SK-N-MC (cell line): ENCODE data around the gene HELZ2.
A peak's percentile ranks its signal among the peaks of the same experiment; 100 is the strongest.

Source experiments
- DNase-seq: peaks from one replicate; pipeline ENCODE4 v3.0.0-alpha.2; 2011; ENCODE audit warnings: low read depth, low spot score
- H3K27ac ChIP-seq: fragments of 200-600 bp; sonication (generic); 2 replicates; pipeline ENCODE4 v1.5.1; 2016; ENCODE audit warnings: mixed run types
- H3K36me3 ChIP-seq: fragments of 200-600 bp; sonication (generic); 2 replicates; pipeline ENCODE4 v1.6.1; 2017; ENCODE audit warnings: antibody characterized with exemption, low read length, mixed read lengths; ENCODE audit not compliant: insufficient read depth
- H3K4me3 ChIP-seq: fragments of 200-600 bp; sonication (generic); 2 replicates; pipeline ENCODE4 v1.5.1; 2016
- H3K9ac ChIP-seq: fragments of 200-600 bp; sonication (generic); 2 replicates; pipeline ENCODE4 v1.8.0; 2017; ENCODE audit warnings: mixed run types, mixed read lengths; ENCODE audit not compliant: insufficient read length
- H3K9me3 ChIP-seq: fragments of 200-600 bp; sonication (generic); 2 replicates; pipeline ENCODE4 v1.6.1; 2017; ENCODE audit warnings: low read depth, mild to moderate bottlenecking, antibody characterized with exemption, low read length, moderate library complexity, mixed read lengths
- EZH2 ChIP-seq: fragments of 200-600 bp; sonication (generic); IDR thresholded peaks from one replicate; pipeline ENCODE4 v1.6.1; 2017; ENCODE audit warnings: antibody characterized with exemption
- FOXP2 ChIP-seq: optimal IDR thresholded peaks from 2 replicates; pipeline ENCODE3; 2011; ENCODE audit warnings: mild to moderate bottlenecking, moderate library complexity; ENCODE audit not compliant: insufficient read depth; ENCODE audit errors: extremely low read length, control extremely low read depth
- POLR2AphosphoS5 ChIP-seq: IDR thresholded peaks from 2 replicates; pipeline ENCODE4 v1.6.1; 2012; ENCODE audit warnings: mild to moderate bottlenecking, low read depth, low read length, borderline replicate concordance

The HELZ2 gene

DNA sequence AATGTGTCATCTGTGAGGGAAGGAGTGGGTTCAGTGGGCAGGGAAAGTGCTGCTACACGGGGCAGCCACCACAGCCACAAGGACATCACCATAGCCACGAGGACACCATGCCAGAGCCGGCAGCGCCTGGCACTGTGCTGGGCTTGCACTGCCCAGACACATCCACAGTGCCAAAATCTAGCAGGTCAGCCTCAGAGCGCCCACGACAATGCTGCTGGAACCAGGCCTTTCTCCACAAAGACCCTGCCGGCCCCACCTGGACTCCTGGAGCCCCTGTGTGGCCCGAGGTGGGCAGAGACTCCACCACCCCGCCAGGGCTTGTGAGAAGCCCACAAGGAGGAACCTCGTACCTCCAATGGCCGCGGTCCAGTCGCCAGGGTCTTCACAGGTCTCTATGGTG, 18.6 kb upstream of the HELZ2 start:
- TF ChIP-seq EZH2 (no peak), POLR2AphosphoS5 (no peak), FOXP2 (no peak)
- Histone ChIP-seq H3K36me3 (no peaks in the 10 kb centered on the region; the same call in 1 of the 2 replicates), H3K27ac (no peak overlapping the region), H3K9ac (no peak overlapping the region), H3K4me3 (no peak overlapping the region), H3K9me3 (no peaks in the 10 kb centered on the region)
- no peak for DNase-seq

GRCh38 chr20:63591786-63592355, 17.8 kb upstream of the HELZ2 start:
- TF ChIP-seq FOXP2, result no peak
- TF ChIP-seq EZH2, result no peak
- no peak for TF ChIP-seq POLR2AphosphoS5
- Histone ChIP-seq H3K36me3 (no peaks in the 10 kb centered on the region; the same call in 1 of the 2 replicates), H3K4me3 (no peak overlapping the region), H3K9me3 (no peaks in the 10 kb centered on the region), H3K27ac (no peak overlapping the region), H3K9ac (no peak overlapping the region)
- DNase-seq, result no peak

DNA sequence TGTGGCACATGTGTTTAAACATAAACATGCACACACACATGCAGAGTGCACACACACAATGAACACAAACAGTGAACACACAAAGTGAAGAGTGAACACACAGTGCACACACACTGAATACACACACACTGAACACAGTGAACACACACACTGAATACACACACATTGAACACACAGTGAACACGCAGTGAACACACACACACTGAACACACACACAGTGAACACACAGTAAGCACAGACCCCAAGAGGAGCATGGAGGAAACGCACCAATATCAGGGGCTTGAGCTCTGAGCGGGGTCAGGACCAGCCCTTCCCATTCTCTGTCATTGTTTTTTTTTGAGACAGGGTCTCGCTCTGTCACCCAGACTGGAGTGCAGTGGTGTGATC, 17.1 kb upstream of the HELZ2 start:
- DNase-seq, result no peak
- no peaks in the 10 kb centered on the region for H3K9me3 ChIP-seq
- no peak overlapping the region for H3K27ac ChIP-seq
- H3K4me3 ChIP-seq, result no peak overlapping the region
- no peak for TF ChIP-seq EZH2
- TF ChIP-seq FOXP2, result no peak
- no peak for TF ChIP-seq POLR2AphosphoS5
- H3K9ac ChIP-seq, result no peak overlapping the region
- no peaks in the 10 kb centered on the region; the same call in 1 of the 2 replicates for H3K36me3 ChIP-seq

DNA sequence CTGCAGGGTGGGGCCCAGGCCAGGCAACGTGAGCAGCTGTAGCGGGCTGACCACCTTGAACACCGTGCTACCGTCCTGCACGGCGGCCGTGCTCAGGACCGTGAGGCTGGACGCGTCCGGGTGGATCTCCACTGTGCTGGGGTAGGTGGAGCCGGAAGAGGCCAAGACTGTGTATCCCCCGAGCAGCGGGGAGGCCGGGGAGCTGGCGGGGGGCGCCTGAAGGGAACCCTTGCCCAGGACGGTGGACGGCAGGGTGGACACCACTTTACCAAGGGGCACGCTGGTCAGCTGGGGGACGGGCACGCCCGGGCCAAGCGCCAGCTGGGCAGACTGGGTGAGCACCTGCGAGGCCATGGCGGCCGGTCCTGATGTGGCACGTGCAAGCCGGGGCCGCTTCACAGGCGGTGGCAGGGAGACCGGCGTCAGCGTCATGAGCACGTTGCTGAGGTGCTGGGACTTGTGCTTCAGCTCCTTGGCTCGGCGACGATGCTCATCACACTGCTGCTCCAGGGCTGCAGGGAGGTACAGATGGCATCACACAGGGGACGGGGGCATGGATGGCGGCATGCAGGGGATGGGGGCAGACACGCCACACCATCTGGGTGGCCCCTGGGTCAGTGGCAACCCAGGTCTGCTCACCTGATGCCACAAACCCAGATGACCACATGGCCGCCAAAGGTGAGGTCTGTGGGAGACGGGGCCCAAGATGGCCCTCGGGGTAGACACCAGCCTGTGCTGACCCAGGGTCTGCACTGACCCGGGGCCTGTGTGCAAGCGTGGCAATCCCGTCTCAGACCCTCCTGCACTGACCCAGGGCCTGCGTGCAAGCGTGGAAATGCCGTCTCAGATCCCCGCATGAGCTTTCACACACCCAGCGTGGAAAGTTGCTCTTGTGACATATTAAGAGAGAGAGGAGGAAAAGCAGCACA, 16.4 kb upstream of the HELZ2 start:
- no peak overlapping the region for H3K27ac ChIP-seq
- no peak overlapping the region for H3K4me3 ChIP-seq
- no peaks in the 10 kb centered on the region; the same call in 1 of the 2 replicates for H3K36me3 ChIP-seq
- TF ChIP-seq FOXP2 (no peak), EZH2 (no peak), POLR2AphosphoS5 (no peak)
- no peak for DNase-seq
- no peak overlapping the region for H3K9ac ChIP-seq
- H3K9me3 ChIP-seq, result no peaks in the 10 kb centered on the region

GRCh38 chr20:63589261-63590217, 15.5 kb upstream of the HELZ2 start:
- H3K36me3 ChIP-seq, result no peaks in the 10 kb centered on the region; the same call in 1 of the 2 replicates
- TF ChIP-seq EZH2, result no peak
- TF ChIP-seq POLR2AphosphoS5, result no peak
- H3K27ac ChIP-seq, result no peak overlapping the region
- DNase-seq, result no peak
- no peak overlapping the region for H3K4me3 ChIP-seq
- no peak overlapping the region for H3K9ac ChIP-seq
- no peaks in the 10 kb centered on the region for H3K9me3 ChIP-seq

DNA sequence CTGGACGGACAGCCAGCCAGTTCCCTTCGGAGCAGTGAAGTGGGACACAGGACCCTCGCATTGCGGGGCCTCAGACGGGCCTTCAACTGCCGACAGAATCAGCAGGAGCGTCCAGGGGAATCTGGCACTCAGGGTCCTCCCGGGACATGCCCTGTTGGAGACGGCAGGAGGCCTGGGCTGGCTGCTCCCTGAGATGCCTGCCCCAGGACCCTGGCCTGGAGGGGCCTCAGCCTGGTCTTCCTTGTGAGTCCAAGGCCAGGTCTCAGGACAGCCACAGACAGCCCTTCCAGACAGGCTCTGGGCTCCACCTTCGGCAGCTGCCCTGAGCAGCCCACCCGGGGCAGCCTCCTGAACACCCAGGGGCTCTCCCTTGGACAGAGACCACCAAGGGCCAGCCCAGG, 14.6 kb upstream of the HELZ2 start:
- TF ChIP-seq FOXP2 (no peak), POLR2AphosphoS5 (no peak), EZH2 (no peak)
- H3K36me3 ChIP-seq, result no peaks in the 10 kb centered on the region; the same call in 1 of the 2 replicates
- H3K27ac ChIP-seq, result no peak overlapping the region
- no peak overlapping the region for H3K4me3 ChIP-seq
- H3K9ac ChIP-seq, result no peak overlapping the region
- DNase-seq, result no peak
- H3K9me3 ChIP-seq, result no peaks in the 10 kb centered on the region

- no peak overlapping the region for H3K9ac ChIP-seq
- H3K4me3 ChIP-seq, result no peak overlapping the region
- 0 out of 2 replicates have a peak overlapping the region, but pooled peaks have one; percentile 6 for H3K27ac ChIP-seq
- no peak for DNase-seq
- H3K9me3 ChIP-seq, result no peaks in the 10 kb centered on the region
- no peaks in the 10 kb centered on the region; the same call in 1 of the 2 replicates for H3K36me3 ChIP-seq
- TF ChIP-seq POLR2AphosphoS5 (no peak), EZH2 (no peak), FOXP2 (no peak)
Measured at GRCh38 chr20:63587776-63588591, 13.9 kb upstream of the HELZ2 start.
